Fibroblast of skin of left biceps (primary cell): ENCODE data around the gene C4orf54.

Experiments
- DNase-seq, 2 experiments: peaks; one replicate each; pipeline ENCODE4 v3.0.0-alpha.2; 2013; ENCODE audit warnings: low read depth in 2 of 2

The C4orf54 gene

GRCh38 chr4:99622341-99622740, 35.3 kb downstream of the C4orf54 start:
- no peak for DNase-seq

- DNase-seq = no peak
Measured at GRCh38 chr4:99617374-99617773, 40.3 kb downstream of the C4orf54 start.

GRCh38 chr4:99615170-99615820, 42.3 kb downstream of the C4orf54 start:
- DNase-seq = no peak

- no peak for DNase-seq
Measured at GRCh38 chr4:99614491-99614890, 43.1 kb downstream of the C4orf54 start.

GRCh38 chr4:99612704-99613103, 44.9 kb downstream of the C4orf54 start:
- DNase-seq = no peak

GRCh38 chr4:99612281-99612680, 45.3 kb downstream of the C4orf54 start:
- no peak for DNase-seq

DNA sequence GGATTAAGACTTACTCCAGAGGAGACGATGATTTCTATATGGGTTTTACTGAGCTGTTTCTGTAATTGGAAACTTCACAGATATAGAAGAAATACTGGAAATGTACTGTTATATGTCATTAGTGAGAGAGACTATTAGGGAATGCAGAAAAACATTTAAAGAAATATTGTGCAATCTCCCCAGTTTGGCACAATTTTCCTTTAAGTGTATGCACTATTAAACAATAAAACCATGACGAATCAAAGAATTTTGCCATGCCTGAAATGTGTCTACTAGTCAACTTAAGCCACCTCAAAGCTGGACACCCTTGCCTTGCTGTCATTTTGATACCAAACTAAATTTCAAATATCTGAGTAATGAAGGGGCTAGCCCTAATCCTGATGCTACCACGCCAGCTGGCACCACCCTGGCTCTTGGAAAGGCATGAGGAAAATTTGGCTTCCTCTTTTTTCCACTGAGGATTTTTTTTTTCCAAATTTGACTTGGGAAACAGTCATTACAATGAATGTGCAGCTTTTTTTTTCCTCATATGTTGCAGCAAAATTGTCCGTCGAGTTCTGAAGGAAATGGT, 46.9 kb downstream of the C4orf54 start:
- DNase-seq = no peak

DNA sequence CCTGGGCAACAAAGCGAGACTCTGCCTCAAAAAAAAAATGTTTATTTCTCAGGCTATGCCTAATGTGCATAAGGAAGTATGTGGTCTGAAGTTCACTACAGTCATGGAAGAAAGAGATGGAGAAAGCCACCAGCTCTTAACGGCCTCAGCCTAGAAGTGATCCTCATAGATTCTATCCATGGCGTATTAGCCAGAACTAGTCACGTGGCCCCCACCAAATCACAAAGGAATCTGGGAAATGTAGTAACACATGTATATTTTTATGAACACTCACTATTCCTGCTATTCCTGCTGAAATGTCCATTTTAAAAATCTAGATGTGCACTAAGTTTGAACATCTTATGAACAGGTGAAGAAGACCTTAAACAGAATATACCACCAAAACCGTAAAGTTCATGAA, 49.2 kb downstream of the C4orf54 start:
- no peak for DNase-seq
